Measurements from ENCODE around the gene DNAJB6. TPM values are rescaled to one million over a fixed set of nuclear protein-coding genes. Genes with fewer than 3 reads are reported as not detected.

DNAJB6 gene
- total RNA-seq, 2 donors from 2014 or later: 116 to 154 TPM

DNA sequence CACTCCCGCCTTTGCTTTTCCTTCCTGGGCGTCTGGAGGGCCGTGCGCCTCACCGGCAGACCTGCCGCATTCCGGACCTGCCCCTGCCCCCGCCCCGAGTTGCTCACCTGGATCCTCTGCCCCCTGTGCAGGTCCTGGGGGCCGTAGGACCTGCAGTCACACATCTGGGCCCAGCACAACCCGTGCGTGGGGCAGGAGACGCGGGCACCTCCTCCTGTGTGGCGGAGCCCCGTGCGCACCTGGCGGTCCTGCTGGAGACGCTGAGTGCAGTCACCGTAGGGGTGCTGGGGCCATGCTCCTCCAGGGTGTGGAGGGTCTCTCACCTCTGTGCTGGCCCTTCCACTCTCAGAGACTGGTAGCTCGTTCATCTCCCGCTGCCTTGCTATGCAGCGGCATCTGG, 85.5 kb downstream of the DNAJB6 start:
- Histone ChIP-seq H3K4me1 (ENCODE audit: control insufficient read depth in 1 of 2, low read depth in 2 of 2) (no peaks in the 10 kb centered on the region), H3K27ac (no peak overlapping the region), H3K4me3 (no peak overlapping the region), H3K27me3 (replicated peaks; ENCODE audit: insufficient read depth) (no peaks in the 10 kb centered on the region), H3K36me3 (peaks cover 3% of the 10 kb centered on the region), H3K9me3 (no peaks in the 10 kb centered on the region)
- TF ChIP-seq CTCF (IDR thresholded peaks at IDR 0.05): no peak
- DNase-seq (ENCODE audit: low spot score): no peak
- no peak for ATAC-seq (ENCODE audit: insufficient number of reproducible peaks, low FRiP score, low read depth)

DNA sequence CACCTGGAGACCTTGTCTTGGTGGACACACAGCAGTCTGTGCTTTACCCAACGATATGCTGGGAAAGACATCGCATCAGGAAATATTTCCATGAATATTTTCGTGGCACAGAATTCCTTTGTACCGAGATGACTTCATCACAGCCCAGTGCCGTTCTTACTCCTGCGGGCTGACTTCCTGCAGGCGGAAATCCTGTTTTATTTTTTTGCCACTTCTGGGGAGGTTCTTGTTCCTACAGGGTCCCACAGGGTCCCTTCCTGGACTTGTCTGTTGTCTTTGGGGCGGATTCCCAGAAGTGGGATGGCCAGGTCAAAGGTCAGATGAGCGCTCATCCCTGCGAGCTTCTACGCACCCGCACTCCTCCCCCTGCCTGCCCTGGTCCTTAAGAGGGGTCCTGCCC, 86.5 kb downstream of the DNAJB6 start:
- no peak for TF ChIP-seq CTCF (IDR thresholded peaks at IDR 0.05)
- no peak for DNase-seq (ENCODE audit: low spot score)
- Histone ChIP-seq H3K4me3 (no peak overlapping the region), H3K4me1 (ENCODE audit: control insufficient read depth in 1 of 2, low read depth in 2 of 2) (no peaks in the 10 kb centered on the region), H3K27ac (no peak overlapping the region), H3K27me3 (replicated peaks; ENCODE audit: insufficient read depth) (no peaks in the 10 kb centered on the region), H3K36me3 (peaks cover 3% of the 10 kb centered on the region), H3K9me3 (no peaks in the 10 kb centered on the region)
- ATAC-seq (ENCODE audit: insufficient number of reproducible peaks, low FRiP score, low read depth): no peak

- Histone ChIP-seq H3K4me3 (no peak overlapping the region), H3K4me1 (ENCODE audit: control insufficient read depth in 1 of 2, low read depth in 2 of 2) (no peaks in the 10 kb centered on the region), H3K27me3 (replicated peaks; ENCODE audit: insufficient read depth) (no peaks in the 10 kb centered on the region), H3K27ac (no peak overlapping the region), H3K36me3 (no peaks in the 10 kb centered on the region), H3K9me3 (no peaks in the 10 kb centered on the region)
- no peak for ATAC-seq (ENCODE audit: insufficient number of reproducible peaks, low FRiP score, low read depth)
- no peak for DNase-seq (ENCODE audit: low spot score)
- TF ChIP-seq CTCF (IDR thresholded peaks at IDR 0.05): no peak
These were observed 87.2 kb downstream of the DNAJB6 start for GRCh38 chr7:157423886-157424565.

DNA sequence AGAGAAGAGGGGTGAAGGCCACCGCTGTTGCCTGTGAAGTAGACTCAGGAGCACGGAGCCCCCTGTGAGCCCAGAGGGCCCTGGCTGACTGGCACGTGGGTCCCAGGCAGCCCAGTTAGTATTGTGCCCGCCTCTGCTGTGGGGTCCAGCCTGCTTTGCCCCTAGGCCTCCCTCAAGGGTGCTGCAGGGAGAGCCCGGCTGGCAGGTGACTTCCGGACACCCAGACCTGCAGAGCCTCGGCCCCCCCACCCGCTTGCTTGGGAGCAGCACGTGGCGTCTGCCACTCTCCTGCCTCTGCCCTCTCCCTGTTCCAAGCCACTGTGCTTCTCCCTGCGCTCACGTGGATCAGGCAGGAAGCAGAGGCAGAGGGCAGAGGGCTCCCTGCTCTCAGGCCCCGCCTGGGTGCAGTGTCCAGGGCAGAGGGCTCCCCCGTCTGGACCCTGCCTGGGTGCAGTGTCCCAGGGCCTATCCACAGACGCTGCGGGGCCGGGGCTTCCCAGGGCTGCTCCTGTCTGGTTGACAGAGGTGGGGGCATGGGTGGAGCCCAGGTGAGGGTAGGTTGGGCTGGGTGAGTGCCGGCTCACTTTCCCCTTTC, 88.4 kb downstream of the DNAJB6 start:
- Histone ChIP-seq H3K27me3 (replicated peaks; ENCODE audit: insufficient read depth) (no peaks in the 10 kb centered on the region), H3K36me3 (no peaks in the 10 kb centered on the region), H3K4me3 (no peak overlapping the region), H3K27ac (no peak overlapping the region), H3K4me1 (ENCODE audit: control insufficient read depth in 1 of 2, low read depth in 2 of 2) (no peaks in the 10 kb centered on the region), H3K9me3 (no peaks in the 10 kb centered on the region)
- ATAC-seq (ENCODE audit: insufficient number of reproducible peaks, low FRiP score, low read depth): no peak
- DNase-seq (ENCODE audit: low spot score): no peak
- TF ChIP-seq CTCF (IDR thresholded peaks at IDR 0.05): no peak

DNA sequence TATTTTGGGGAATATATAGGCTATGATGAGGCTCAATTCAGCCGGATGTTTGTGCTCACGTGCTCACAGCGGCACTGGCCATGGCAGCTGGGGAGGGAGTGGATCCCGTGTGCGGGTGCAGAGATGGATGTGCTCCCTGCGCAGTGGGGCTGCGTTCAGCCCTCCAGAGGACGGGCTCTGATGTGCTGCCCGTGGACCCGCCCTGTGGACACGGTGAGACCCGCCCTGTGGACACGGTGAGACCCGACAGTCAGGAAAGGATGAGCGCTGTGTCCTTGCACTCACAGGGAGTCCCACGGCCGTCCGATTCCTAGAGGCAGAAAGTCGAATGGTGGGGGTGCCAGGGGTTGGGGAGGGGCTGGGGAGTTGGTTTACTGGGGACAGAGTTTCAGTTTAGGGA, 89.0 kb downstream of the DNAJB6 start:
- no peak for DNase-seq (ENCODE audit: low spot score)
- Histone ChIP-seq H3K9me3 (no peaks in the 10 kb centered on the region), H3K27me3 (replicated peaks; ENCODE audit: insufficient read depth) (no peaks in the 10 kb centered on the region), H3K27ac (no peak overlapping the region), H3K36me3 (no peaks in the 10 kb centered on the region), H3K4me1 (ENCODE audit: control insufficient read depth in 1 of 2, low read depth in 2 of 2) (no peaks in the 10 kb centered on the region), H3K4me3 (no peak overlapping the region)
- ATAC-seq (ENCODE audit: insufficient number of reproducible peaks, low FRiP score, low read depth): no peak
- no peak for TF ChIP-seq CTCF (IDR thresholded peaks at IDR 0.05)

All from thoracic aorta (tissue), 2 donors.